Calu3 (cell line): ENCODE measurements around the gene SLC31A1. TPM values are rescaled to one million over a fixed set of nuclear protein-coding genes. Genes with fewer than 3 reads are reported as not detected.

Source experiments
- BruUV-seq: library from RNA; stranded (reverse); fragments of 400-500 nt; replicated peaks from 2 replicates; lab custom pipeline; 2021; lab: Mats Ljungman, UMichigan
- CTCF ChIA-PET: fragments of 300-600 bp; sonication (Branson Sonifier 250); formaldehyde crosslinking; loops from one replicate; lab custom pipeline; 2022; ENCODE audit warnings: antibody characterized with exemption; lab: Charles Lee
- DNase-seq: peaks from one replicate; pipeline ENCODE4 v3.0.0; 2022
- H3K27ac Mint-ChIP-seq: one replicate; pipeline ENCODE4 v1.8.0; 2022; ENCODE audit warnings: mixed read lengths; ENCODE audit not compliant: unreplicated experiment
- H3K27me3 Mint-ChIP-seq: one replicate; pipeline ENCODE4 v1.8.0; 2022; ENCODE audit warnings: mixed read lengths; ENCODE audit not compliant: unreplicated experiment
- H3K36me3 Mint-ChIP-seq: one replicate; pipeline ENCODE4 v1.8.0; 2022; ENCODE audit warnings: mild to moderate bottlenecking, moderate library complexity, mixed read lengths; ENCODE audit not compliant: insufficient read depth, unreplicated experiment
- H3K4me1 Mint-ChIP-seq: one replicate; pipeline ENCODE4 v1.8.0; 2022; ENCODE audit warnings: mild to moderate bottlenecking, low read depth, mixed read lengths; ENCODE audit not compliant: unreplicated experiment
- H3K4me3 Mint-ChIP-seq: one replicate; pipeline ENCODE4 v1.8.0; 2022; ENCODE audit warnings: mild to moderate bottlenecking, low read depth, moderate library complexity, mixed read lengths; ENCODE audit not compliant: unreplicated experiment
- H3K9me3 Mint-ChIP-seq: one replicate; pipeline ENCODE4 v1.8.0; 2022; ENCODE audit warnings: low read depth, mixed read lengths; ENCODE audit not compliant: unreplicated experiment
- intact Hi-C: fragments of 100-400 bp; cut with micrococcal nuclease; formaldehyde crosslinking; loops from one replicate; pipeline ENCODE4 v1.10.0; 2022; ENCODE audit not compliant: unreplicated experiment
- total RNA-seq: library from RNA; stranded (reverse); gene quantifications from 2 replicates; pipeline ENCODE4 v1.2.3, GENCODE V29; 2022
- TF ChIP-seq, protein P1 (sequence below): fragments of 200-600 bp; IDR thresholded peaks from one replicate; pipeline ENCODE4 v1.8.0; 2022; ENCODE audit warnings: antibody characterized with exemption; ENCODE audit not compliant: unreplicated experiment

Gene SLC31A1
- total RNA-seq, 1 experiment from 2014 or later, result 21.0 TPM

DNA sequence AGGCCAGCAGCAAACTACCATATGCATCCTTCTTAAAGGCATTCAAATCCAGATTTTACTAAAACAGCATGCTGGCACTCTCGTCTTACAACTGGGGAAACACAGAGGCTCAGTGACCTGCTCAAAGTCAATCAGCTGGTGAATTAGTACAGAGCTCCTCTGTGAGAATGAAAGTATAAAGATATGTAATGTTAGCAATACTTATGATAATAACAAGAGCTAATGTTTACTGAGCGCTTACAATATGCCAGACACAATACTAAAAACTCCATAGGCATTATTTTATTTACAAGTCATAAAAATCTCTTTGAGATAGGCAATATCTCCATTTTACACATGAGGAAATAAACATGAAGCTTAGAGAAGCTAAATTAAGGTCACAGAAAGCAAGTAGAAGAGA, 28.9 kb upstream of the SLC31A1 start:
- Mint-ChIP-seq H3K9me3 (no peaks in the 10 kb centered on the region), H3K27me3 (no peaks in the 10 kb centered on the region), H3K4me1 (no peaks in the 10 kb centered on the region), H3K36me3 (no peaks in the 10 kb centered on the region), H3K27ac (no peak overlapping the region), H3K4me3 (no peak overlapping the region)
- TF ChIP-seq, protein P1, sequence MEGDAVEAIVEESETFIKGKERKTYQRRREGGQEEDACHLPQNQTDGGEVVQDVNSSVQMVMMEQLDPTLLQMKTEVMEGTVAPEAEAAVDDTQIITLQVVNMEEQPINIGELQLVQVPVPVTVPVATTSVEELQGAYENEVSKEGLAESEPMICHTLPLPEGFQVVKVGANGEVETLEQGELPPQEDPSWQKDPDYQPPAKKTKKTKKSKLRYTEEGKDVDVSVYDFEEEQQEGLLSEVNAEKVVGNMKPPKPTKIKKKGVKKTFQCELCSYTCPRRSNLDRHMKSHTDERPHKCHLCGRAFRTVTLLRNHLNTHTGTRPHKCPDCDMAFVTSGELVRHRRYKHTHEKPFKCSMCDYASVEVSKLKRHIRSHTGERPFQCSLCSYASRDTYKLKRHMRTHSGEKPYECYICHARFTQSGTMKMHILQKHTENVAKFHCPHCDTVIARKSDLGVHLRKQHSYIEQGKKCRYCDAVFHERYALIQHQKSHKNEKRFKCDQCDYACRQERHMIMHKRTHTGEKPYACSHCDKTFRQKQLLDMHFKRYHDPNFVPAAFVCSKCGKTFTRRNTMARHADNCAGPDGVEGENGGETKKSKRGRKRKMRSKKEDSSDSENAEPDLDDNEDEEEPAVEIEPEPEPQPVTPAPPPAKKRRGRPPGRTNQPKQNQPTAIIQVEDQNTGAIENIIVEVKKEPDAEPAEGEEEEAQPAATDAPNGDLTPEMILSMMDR, result no peak
- no TSS peak for BruUV-seq
- no peak for DNase-seq
- intact Hi-C loops, result no loop called here
- CTCF ChIA-PET, result no interaction called here

DNA sequence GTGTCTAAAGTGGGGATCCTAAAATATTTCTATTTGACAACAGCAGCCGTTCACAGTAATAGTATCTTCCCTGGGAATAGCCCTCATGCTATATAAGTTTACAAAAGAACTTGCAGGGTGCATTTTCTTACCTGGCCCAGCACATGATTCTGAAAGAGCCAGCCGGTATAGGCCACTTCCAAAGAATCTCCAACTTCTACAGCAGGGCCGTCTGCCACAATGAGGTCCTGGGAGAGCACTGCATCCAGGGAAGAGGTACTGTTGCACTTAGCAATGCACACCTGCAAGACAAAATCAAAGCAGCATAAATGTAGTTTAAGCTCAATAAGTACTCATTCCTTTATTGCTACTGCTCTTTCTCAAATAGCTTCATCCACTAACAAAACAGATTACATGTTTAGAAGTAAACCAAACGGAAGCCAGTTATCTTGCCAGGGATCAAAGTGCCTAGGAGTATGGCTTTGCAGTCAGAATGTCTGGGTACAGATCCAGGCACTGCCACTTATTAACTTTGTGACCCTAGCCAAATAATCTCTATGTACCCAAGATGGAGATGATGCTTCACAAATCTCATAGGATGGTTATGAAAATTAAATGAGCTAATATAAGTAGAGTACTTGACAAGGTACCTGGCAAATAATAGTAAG, 21.5 kb upstream of the SLC31A1 start:
- no peaks in the 10 kb centered on the region for H3K36me3 Mint-ChIP-seq
- no TSS peak for BruUV-seq
- TF ChIP-seq, protein P1, result no peak
- H3K27ac Mint-ChIP-seq, result no peak overlapping the region
- intact Hi-C loops, result loop anchor here (10.0 kb wide), 1 partner anchor 65 kb away; no protein-coding TSS in a partner anchor
- H3K9me3 Mint-ChIP-seq, result no peaks in the 10 kb centered on the region
- H3K27me3 Mint-ChIP-seq, result no peaks in the 10 kb centered on the region
- H3K4me1 Mint-ChIP-seq, result no peaks in the 10 kb centered on the region
- CTCF ChIA-PET, result no interaction called here
- no peak overlapping the region for H3K4me3 Mint-ChIP-seq
- DNase-seq, result no peak

DNA sequence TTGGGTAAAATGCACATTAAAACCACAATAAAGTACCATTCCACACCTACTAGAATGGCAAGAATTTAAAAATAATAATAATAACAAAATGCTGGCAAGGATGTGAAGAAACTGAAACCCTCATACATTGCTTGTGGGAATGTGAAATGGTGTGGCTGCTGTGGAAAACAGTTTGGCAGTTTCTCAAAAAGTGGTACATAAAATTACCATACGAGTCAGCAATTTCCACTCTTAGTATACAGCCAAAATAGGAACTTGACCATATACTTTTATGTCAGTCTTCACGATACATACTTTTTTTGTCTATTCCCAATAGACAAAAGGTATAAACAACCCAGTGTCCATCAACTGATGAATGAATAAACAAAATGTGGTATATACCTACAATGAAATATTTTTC, 15.9 kb upstream of the SLC31A1 start:
- H3K27ac Mint-ChIP-seq, result no peak overlapping the region
- no peak for DNase-seq
- H3K9me3 Mint-ChIP-seq, result no peaks in the 10 kb centered on the region
- CTCF ChIA-PET, result no interaction called here
- BruUV-seq, result no TSS peak
- H3K27me3 Mint-ChIP-seq, result no peaks in the 10 kb centered on the region
- intact Hi-C loops, result loop anchor here (10.0 kb wide), 1 partner anchor 59 kb away; no protein-coding TSS in a partner anchor
- TF ChIP-seq, protein P1, result no peak
- no peaks in the 10 kb centered on the region for H3K36me3 Mint-ChIP-seq
- H3K4me1 Mint-ChIP-seq, result no peaks in the 10 kb centered on the region
- H3K4me3 Mint-ChIP-seq, result no peak overlapping the region

DNA sequence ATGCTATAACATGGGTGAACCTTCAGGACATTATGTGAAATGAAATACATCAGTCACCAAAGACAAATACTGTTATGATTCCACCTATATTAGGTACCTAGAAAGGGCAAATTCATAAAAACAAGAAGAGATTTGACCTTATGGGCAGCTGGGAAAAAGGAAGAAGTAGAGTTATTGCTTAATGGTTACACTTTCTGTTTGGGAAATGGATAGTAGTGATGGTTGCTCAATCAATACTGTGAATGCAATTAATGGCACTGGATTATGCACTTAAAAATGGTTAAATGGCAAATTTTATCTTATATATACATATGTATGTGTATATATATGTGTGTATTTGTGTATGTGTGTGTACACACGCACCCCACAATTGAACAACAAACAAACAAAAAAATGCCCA, 15.5 kb upstream of the SLC31A1 start:
- intact Hi-C loops, result loop anchor here (10.0 kb wide), 1 partner anchor 59 kb away; no protein-coding TSS in a partner anchor
- TF ChIP-seq, protein P1, result no peak
- DNase-seq, result no peak
- Mint-ChIP-seq H3K9me3 (no peaks in the 10 kb centered on the region), H3K27me3 (no peaks in the 10 kb centered on the region), H3K27ac (no peak overlapping the region), H3K4me1 (no peaks in the 10 kb centered on the region), H3K36me3 (no peaks in the 10 kb centered on the region), H3K4me3 (no peak overlapping the region)
- BruUV-seq, result no TSS peak
- CTCF ChIA-PET, result interaction anchor here (0.5 kb wide), 1 partner anchor 563 kb away, joined by 3 read pairs; no protein-coding TSS in a partner anchor
